H9 (cell line): ENCODE measurements around the gene KSR1. TPM values are rescaled to one million over a fixed set of nuclear protein-coding genes. Genes with fewer than 3 reads are reported as not detected.

Experiments used
- DNase-seq: peaks from one replicate; pipeline ENCODE4 v3.0.0-alpha.2; 2017
- H2AFZ ChIP-seq: one replicate; pipeline ENCODE4 v1.6.1; 2013; ENCODE audit warnings: mild to moderate bottlenecking, low read length, control low read depth, moderate library complexity
- H2AK5ac ChIP-seq: 2 replicates; pipeline ENCODE4 v1.6.1; 2013; ENCODE audit warnings: low read length, control low read depth, mixed read lengths; ENCODE audit not compliant: insufficient read length
- H2BK120ac ChIP-seq: one replicate; pipeline ENCODE4 v1.6.1; 2013; ENCODE audit warnings: low read depth, mild to moderate bottlenecking, low read length, control low read depth, inconsistent platforms; ENCODE audit not compliant: poor library complexity, severe bottlenecking
- H2BK12ac ChIP-seq: 2 replicates; pipeline ENCODE4 v1.6.1; 2013; ENCODE audit warnings: low read length, control low read depth, mixed read lengths, low read depth; ENCODE audit not compliant: insufficient read length
- H2BK15ac ChIP-seq: 2 replicates; pipeline ENCODE4 v1.6.1; 2013; ENCODE audit warnings: low read depth, low read length, control low read depth
- H2BK20ac ChIP-seq: one replicate; pipeline ENCODE4 v1.6.1; 2013; ENCODE audit warnings: low read depth, mild to moderate bottlenecking, low read length, control low read depth, inconsistent platforms; ENCODE audit not compliant: poor library complexity, severe bottlenecking
- H2BK5ac ChIP-seq: 2 replicates; pipeline ENCODE4 v1.6.1; 2013; ENCODE audit warnings: low read length, control low read depth, mixed read lengths; ENCODE audit not compliant: insufficient read length
- H3K14ac ChIP-seq: 2 replicates; pipeline ENCODE4 v1.6.1; 2013; ENCODE audit warnings: low read length, control low read depth; ENCODE audit not compliant: insufficient read depth
- H3K18ac ChIP-seq: 2 replicates; pipeline ENCODE4 v1.6.1; 2013; ENCODE audit warnings: low read depth, mild to moderate bottlenecking, mixed read lengths, low read length, control low read depth; ENCODE audit not compliant: insufficient read length
- H3K23ac ChIP-seq: 2 replicates; pipeline ENCODE4 v1.6.1; 2013; ENCODE audit warnings: low read length, control low read depth, mixed read lengths, low read depth; ENCODE audit not compliant: insufficient read length
- H3K23me2 ChIP-seq: 2 replicates; pipeline ENCODE4 v1.6.1; 2013; ENCODE audit warnings: low read depth, mild to moderate bottlenecking, mixed read lengths, low read length, control low read depth; ENCODE audit not compliant: insufficient read length, poor library complexity, severe bottlenecking
- H3K27ac ChIP-seq: 2 replicates; pipeline ENCODE4 v1.5.1; 2013; ENCODE audit warnings: low read length, control low read depth, mixed read lengths, low read depth; ENCODE audit not compliant: insufficient read length
- H3K27me3 ChIP-seq: 2 replicates; pipeline ENCODE4 v1.6.1; 2013; ENCODE audit warnings: low read length, control low read depth, inconsistent platforms; ENCODE audit not compliant: insufficient read depth
- H3K4ac ChIP-seq: 2 replicates; pipeline ENCODE4 v1.6.1; 2013; ENCODE audit warnings: low read depth, mild to moderate bottlenecking, control low read depth, inconsistent platforms, low read length, moderate library complexity
- H3K4me1 ChIP-seq: 2 replicates; pipeline ENCODE4 v1.6.1; 2013; ENCODE audit warnings: low read length, control low read depth, inconsistent platforms; ENCODE audit not compliant: insufficient read depth
- H3K4me2 ChIP-seq: 2 replicates; pipeline ENCODE4 v1.6.1; 2013; ENCODE audit warnings: low read length, control low read depth, mixed read lengths; ENCODE audit not compliant: insufficient read length, insufficient read depth
- H3K56ac ChIP-seq: 2 replicates; pipeline ENCODE4 v1.6.1; 2013; ENCODE audit warnings: low read depth, mild to moderate bottlenecking, mixed read lengths, low read length, control low read depth; ENCODE audit not compliant: insufficient read length
- H3K79me1 ChIP-seq: 2 replicates; pipeline ENCODE4 v1.6.1; 2013; ENCODE audit warnings: low read depth, mild to moderate bottlenecking, moderate library complexity, low read length, control low read depth, inconsistent platforms; ENCODE audit not compliant: insufficient read depth, poor library complexity, severe bottlenecking
- H3K79me2 ChIP-seq: 2 replicates; pipeline ENCODE4 v1.6.1; 2013; ENCODE audit warnings: low read length, control low read depth, inconsistent platforms; ENCODE audit not compliant: insufficient read depth
- H3K9ac ChIP-seq: 2 replicates; pipeline ENCODE4 v1.6.1; 2013; ENCODE audit warnings: low read length, control low read depth, mixed read lengths; ENCODE audit not compliant: insufficient read length; ENCODE audit errors: extremely low read depth
- H3K9me3 ChIP-seq: one replicate; pipeline ENCODE4 v1.6.1; 2013; ENCODE audit warnings: low read depth, low read length, inconsistent platforms; ENCODE audit not compliant: control insufficient read depth
- H3T11ph ChIP-seq: one replicate; pipeline ENCODE4 v1.6.1; 2013; ENCODE audit warnings: mild to moderate bottlenecking, low read length, control low read depth, inconsistent platforms
- H4K20me1 ChIP-seq: one replicate; pipeline ENCODE4 v1.6.1; 2013; ENCODE audit not compliant: control insufficient read depth, insufficient read length, insufficient read depth
- H4K5ac ChIP-seq: 2 replicates; pipeline ENCODE4 v1.6.1; 2013; ENCODE audit warnings: low read depth, mild to moderate bottlenecking, mixed read lengths, low read length, control low read depth; ENCODE audit not compliant: insufficient read length
- H4K8ac ChIP-seq: replicated peaks from 2 replicates; pipeline ENCODE4 v1.6.1; 2013; ENCODE audit warnings: low read length, control low read depth, mixed read lengths, low read depth; ENCODE audit not compliant: insufficient read length
- H4K91ac ChIP-seq: 2 replicates; pipeline ENCODE4 v1.6.1; 2013; ENCODE audit warnings: low read depth, mild to moderate bottlenecking, moderate library complexity, mixed read lengths, low read length, control low read depth; ENCODE audit not compliant: insufficient read length
- H3K27ac Mint-ChIP-seq, 3 experiments: 2 replicates in 2 of 3; 3 replicates in 1 of 3; pipeline ENCODE4 v1.8.0; 2020 to 2021; ENCODE audit warnings: mixed read lengths in 3 of 3, mild to moderate bottlenecking in 1 of 3, moderate library complexity in 1 of 3
- H3K27me3 Mint-ChIP-seq: 2 replicates; pipeline ENCODE4 v1.8.0; 2021; ENCODE audit warnings: low read depth, mild to moderate bottlenecking, moderate library complexity, mixed read lengths
- H3K36me3 Mint-ChIP-seq, 3 experiments: 2 replicates in 2 of 3; 3 replicates in 1 of 3; pipeline ENCODE4 v1.8.0; 2020 to 2021; ENCODE audit warnings: low read depth in 3 of 3, mixed read lengths in 3 of 3; ENCODE audit not compliant: insufficient read depth in 1 of 3
- H3K4me1 Mint-ChIP-seq, 2 experiments: 2 replicates each; pipeline ENCODE4 v1.8.0; 2020; ENCODE audit warnings: mixed read lengths in 2 of 2
- H3K4me3 Mint-ChIP-seq, 2 experiments: 2 replicates in 1 of 2; 3 replicates in 1 of 2; pipeline ENCODE4 v1.8.0; 2020 to 2021; ENCODE audit warnings: mild to moderate bottlenecking in 2 of 2, mixed read lengths in 2 of 2, moderate library complexity in 1 of 2
- H3K9me3 Mint-ChIP-seq, 2 experiments: 2 replicates in 1 of 2; 3 replicates in 1 of 2; pipeline ENCODE4 v1.8.0; 2020; ENCODE audit warnings: mild to moderate bottlenecking in 2 of 2, mixed read lengths in 2 of 2, moderate library complexity in 1 of 2
- WGBS: extraction: QIAGEN DNeasy Blood & Tissue Kit; methylation state at CpG from one replicate; pipeline ENCODE4 v1.1.7; 2013; ENCODE audit warnings: missing lambda C conversion rate, low lambda C conversion rate, mixed read lengths; ENCODE audit not compliant: insufficient read length; ENCODE audit errors: extremely low coverage; 5-methylcytosine and 5-hydroxymethylcytosine counted together
- total RNA-seq: library from RNA; stranded (reverse); gene quantifications from 2 replicates; pipeline ENCODE4 v1.2.1, GENCODE V29; 2021
- TF ChIP-seq, protein P1 (sequence below): fragments of 200-600 bp; sonication (generic); conservative IDR thresholded peaks from 3 replicates; pipeline ENCODE4 v1.8.0; 2021; ENCODE audit warnings: antibody characterized with exemption, mild to moderate bottlenecking

The KSR1 gene
- total RNA-seq, 1 experiment from 2014 or later = 44.9 TPM

DNA sequence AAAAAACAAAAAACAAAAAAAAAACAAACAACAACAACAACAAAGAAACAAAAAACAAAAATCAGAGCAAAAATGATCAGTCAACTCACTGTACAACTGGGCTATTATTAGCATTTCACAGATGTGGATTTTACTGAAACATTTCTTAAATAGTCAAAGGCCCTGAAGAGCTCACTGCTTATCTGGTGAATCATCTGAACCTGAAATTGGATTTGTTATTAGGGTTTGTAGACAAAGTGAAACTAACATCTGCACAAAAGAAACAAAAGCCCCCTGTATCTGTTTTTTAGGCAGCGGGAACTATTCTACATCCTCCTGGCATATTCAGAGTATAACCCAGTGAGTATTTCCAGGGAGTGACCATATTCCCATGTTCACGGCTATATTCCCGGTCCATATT lies 32.6 kb upstream of the KSR1 start:
- no peak overlapping the region for H2BK12ac ChIP-seq
- H2BK20ac ChIP-seq = no peak overlapping the region
- no peaks in the 10 kb centered on the region for H3K4me1 Mint-ChIP-seq
- H4K8ac ChIP-seq = no peak overlapping the region
- H3K9me3 ChIP-seq = no peaks in the 10 kb centered on the region
- H4K5ac ChIP-seq = no peak overlapping the region
- no peak overlapping the region for H3K4me2 ChIP-seq
- H4K91ac ChIP-seq = no peak overlapping the region
- no peak overlapping the region for H2BK15ac ChIP-seq
- H2BK5ac ChIP-seq = no peak overlapping the region
- peaks cover 0 to 5% of the 10 kb centered on the region in 2 experiments; a peak in 4 of 5 replicates for H3K9me3 Mint-ChIP-seq
- no peaks in the 10 kb centered on the region for H3K23me2 ChIP-seq
- H3K27me3 ChIP-seq = no peaks in the 10 kb centered on the region
- H3K14ac ChIP-seq = no peak overlapping the region
- no peak overlapping the region for H3K4ac ChIP-seq
- TF ChIP-seq, protein P1, sequence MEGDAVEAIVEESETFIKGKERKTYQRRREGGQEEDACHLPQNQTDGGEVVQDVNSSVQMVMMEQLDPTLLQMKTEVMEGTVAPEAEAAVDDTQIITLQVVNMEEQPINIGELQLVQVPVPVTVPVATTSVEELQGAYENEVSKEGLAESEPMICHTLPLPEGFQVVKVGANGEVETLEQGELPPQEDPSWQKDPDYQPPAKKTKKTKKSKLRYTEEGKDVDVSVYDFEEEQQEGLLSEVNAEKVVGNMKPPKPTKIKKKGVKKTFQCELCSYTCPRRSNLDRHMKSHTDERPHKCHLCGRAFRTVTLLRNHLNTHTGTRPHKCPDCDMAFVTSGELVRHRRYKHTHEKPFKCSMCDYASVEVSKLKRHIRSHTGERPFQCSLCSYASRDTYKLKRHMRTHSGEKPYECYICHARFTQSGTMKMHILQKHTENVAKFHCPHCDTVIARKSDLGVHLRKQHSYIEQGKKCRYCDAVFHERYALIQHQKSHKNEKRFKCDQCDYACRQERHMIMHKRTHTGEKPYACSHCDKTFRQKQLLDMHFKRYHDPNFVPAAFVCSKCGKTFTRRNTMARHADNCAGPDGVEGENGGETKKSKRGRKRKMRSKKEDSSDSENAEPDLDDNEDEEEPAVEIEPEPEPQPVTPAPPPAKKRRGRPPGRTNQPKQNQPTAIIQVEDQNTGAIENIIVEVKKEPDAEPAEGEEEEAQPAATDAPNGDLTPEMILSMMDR = no peak
- no peaks in the 10 kb centered on the region for H3K79me2 ChIP-seq
- no peak overlapping the region for H3K9ac ChIP-seq
- no peaks in the 10 kb centered on the region for H3K79me1 ChIP-seq
- H2BK120ac ChIP-seq = no peak overlapping the region
- H2AFZ ChIP-seq = no peak overlapping the region
- H3T11ph ChIP-seq = no peak overlapping the region
- peaks cover 3% of the 10 kb centered on the region; the same call in 1 of the 2 replicates for H3K27me3 Mint-ChIP-seq
- H3K36me3 Mint-ChIP-seq = no peaks in the 10 kb centered on the region; a peak in 1 of 7 replicates
- H3K27ac ChIP-seq = no peak overlapping the region
- no CpG with 5 or more reads among the region's 3 CpGs for WGBS
- no peak overlapping the region for H3K56ac ChIP-seq
- no peaks in the 10 kb centered on the region for H3K4me1 ChIP-seq
- no peak overlapping the region for H3K27ac Mint-ChIP-seq
- no peak overlapping the region for H3K4me3 Mint-ChIP-seq
- H3K18ac ChIP-seq = no peak overlapping the region
- H2AK5ac ChIP-seq = no peak overlapping the region
- H4K20me1 ChIP-seq = no peaks in the 10 kb centered on the region
- no peak overlapping the region for H3K23ac ChIP-seq
- DNase-seq = no peak
